HepG2 (cell line): ENCODE measurements around the gene KLHL12. TPM values are rescaled to one million over a fixed set of nuclear protein-coding genes. Genes with fewer than 3 reads are reported as not detected.

Experiments used
- CEBPB ChIP-seq: IDR thresholded peaks from 2 replicates; pipeline ENCODE4 v1.6.1; 2011; ENCODE audit warnings: low read depth, low read length, improper control_type of control experiment, borderline replicate concordance
- MTA1 ChIP-seq: sonication (generic); formaldehyde crosslinking; IDR thresholded peaks from 2 replicates; pipeline ENCODE4 v1.4.0; 2020; ENCODE audit warnings: missing genetic modification reagents, mild to moderate bottlenecking, borderline replicate concordance
- MTA3 ChIP-seq: sonication (generic); formaldehyde crosslinking; IDR thresholded peaks from 2 replicates; pipeline ENCODE4 v1.4.0; 2020; ENCODE audit warnings: missing genetic modification reagents
- NBN ChIP-seq: fragments of 450-650 bp; conservative IDR thresholded peaks from 2 replicates; pipeline ENCODE4 v1.6.1; 2017
- SUZ12 ChIP-seq: fragments of 150-350 bp; IDR thresholded peaks from 2 replicates; pipeline ENCODE4 v1.6.1; 2014; ENCODE audit warnings: low read depth, low read length
- polyA plus RNA-seq, 8 experiments: library from polyadenylated mRNA; depleted of rRNA in 3 of 8; stranded (reverse) in 7 of 8; unstranded in 1 of 8; fragments of >200 nt; fragmentation: Illumina TruSeq in 4 of 8; extraction: Trizol in 4 of 8; gene quantifications; 2 replicates each; pipeline versions ENCODE4 v1.2.1 to v1.2.3, GENCODE V29; 2011 to 2016; ENCODE audit warnings: low read depth in 4 of 8, missing spikeins in 1 of 8, mixed read lengths in 1 of 8; ENCODE audit not compliant: insufficient read depth in 1 of 8
- total RNA-seq, 5 experiments: library from RNA; depleted of rRNA; stranded (reverse); fragments of >200 nt; fragmentation: Illumina TruSeq; extraction: Trizol; gene quantifications; 2 replicates each; pipeline ENCODE4 v1.2.3, GENCODE V29; 2016; ENCODE audit warnings: low read depth in 1 of 5
- TF ChIP-seq, protein P1 (sequence below), 2 experiments: fragments of 450-650 bp in 1 of 2; sonication (generic) in 1 of 2; formaldehyde crosslinking in 1 of 2; IDR thresholded peaks; 2 replicates each; pipeline versions ENCODE4 v1.6.1 to v1.8.0; 2016 to 2022; ENCODE audit warnings: antibody characterized with exemption in 1 of 2, mild to moderate bottlenecking in 1 of 2, missing genetic modification reagents in 1 of 2

Gene KLHL12
- total and polyA plus RNA-seq, 2 of the 13 experiments (the other 11 are each of a cell fraction or from before 2014, with no cell fraction given): 19.2 to 25.2 TPM

DNA sequence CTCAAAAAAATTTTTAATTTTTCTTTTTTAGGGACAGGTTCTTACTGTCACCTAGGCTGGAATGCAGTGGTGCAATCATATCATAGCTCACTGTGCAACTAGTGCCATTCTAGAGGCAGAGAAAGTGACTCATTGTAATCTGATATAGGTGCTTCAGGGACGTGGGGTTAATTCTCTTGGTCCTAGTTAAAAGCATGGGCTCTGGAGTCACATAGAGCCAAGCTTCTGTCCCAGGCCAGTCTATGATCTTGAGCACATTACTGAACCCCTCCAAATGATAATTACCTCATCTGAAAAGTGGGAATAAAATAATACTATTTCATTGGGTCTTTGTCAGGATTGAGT lies 32.2 kb upstream of the KLHL12 start (continued):
- TF ChIP-seq, protein P1, sequence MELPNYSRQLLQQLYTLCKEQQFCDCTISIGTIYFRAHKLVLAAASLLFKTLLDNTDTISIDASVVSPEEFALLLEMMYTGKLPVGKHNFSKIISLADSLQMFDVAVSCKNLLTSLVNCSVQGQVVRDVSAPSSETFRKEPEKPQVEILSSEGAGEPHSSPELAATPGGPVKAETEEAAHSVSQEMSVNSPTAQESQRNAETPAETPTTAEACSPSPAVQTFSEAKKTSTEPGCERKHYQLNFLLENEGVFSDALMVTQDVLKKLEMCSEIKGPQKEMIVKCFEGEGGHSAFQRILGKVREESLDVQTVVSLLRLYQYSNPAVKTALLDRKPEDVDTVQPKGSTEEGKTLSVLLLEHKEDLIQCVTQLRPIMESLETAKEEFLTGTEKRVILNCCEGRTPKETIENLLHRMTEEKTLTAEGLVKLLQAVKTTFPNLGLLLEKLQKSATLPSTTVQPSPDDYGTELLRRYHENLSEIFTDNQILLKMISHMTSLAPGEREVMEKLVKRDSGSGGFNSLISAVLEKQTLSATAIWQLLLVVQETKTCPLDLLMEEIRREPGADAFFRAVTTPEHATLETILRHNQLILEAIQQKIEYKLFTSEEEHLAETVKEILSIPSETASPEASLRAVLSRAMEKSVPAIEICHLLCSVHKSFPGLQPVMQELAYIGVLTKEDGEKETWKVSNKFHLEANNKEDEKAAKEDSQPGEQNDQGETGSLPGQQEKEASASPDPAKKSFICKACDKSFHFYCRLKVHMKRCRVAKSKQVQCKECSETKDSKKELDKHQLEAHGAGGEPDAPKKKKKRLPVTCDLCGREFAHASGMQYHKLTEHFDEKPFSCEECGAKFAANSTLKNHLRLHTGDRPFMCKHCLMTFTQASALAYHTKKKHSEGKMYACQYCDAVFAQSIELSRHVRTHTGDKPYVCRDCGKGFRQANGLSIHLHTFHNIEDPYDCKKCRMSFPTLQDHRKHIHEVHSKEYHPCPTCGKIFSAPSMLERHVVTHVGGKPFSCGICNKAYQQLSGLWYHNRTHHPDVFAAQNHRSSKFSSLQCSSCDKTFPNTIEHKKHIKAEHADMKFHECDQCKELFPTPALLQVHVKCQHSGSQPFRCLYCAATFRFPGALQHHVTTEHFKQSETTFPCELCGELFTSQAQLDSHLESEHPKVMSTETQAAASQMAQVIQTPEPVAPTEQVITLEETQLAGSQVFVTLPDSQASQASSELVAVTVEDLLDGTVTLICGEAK (IDR thresholded peaks at IDR 0.05): no peak
- TF ChIP-seq, protein P1 (CRISPR knock-in tag; IDR thresholded peaks at IDR 0.05): no peak
- no peak for TF ChIP-seq MTA3
- TF ChIP-seq CEBPB: peak; percentile 75
- TF ChIP-seq NBN: no peak
- no peak for TF ChIP-seq MTA1 (CRISPR knock-in tag)
- TF ChIP-seq SUZ12: no peak
